ENCODE results near the gene SPSB2. TPM values are rescaled to one million over a fixed set of nuclear protein-coding genes. Genes with fewer than 3 reads are reported as not detected.

Gene SPSB2
- total RNA-seq, 2 donors from 2014 or later: 34.6 to 36.5 TPM

DNA sequence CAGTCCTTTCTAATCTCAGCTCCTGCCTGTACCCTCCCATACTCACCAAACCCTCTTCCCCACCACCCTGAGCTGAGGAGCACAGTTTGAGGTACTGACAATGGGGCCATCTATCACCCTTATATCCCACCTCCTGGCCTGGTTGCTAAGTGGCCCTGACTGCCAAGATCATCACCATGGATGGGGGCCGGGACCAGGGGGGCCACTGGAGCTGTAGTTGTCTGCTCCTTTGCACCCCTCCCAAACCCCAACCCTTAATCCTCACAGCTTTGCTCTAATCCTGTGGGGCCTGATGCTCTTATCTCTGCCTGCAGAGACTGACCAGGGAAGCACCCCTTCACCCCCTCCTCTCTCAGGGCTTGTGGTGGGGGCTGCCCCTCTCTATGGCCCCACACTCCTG, 32.8 kb downstream of the SPSB2 start:
- no peaks in the 10 kb centered on the region for H3K27me3 ChIP-seq (ENCODE audit: control insufficient read depth, insufficient read depth, low read length, poor library complexity, severe bottlenecking)
- Mint-ChIP-seq H3K27ac (peak overlapping the region; percentile 15), H3K4me3 (no peak overlapping the region), H3K4me1 (peaks cover 36% of the 10 kb centered on the region), H3K9me3 (no peaks in the 10 kb centered on the region), H3K36me3 (ENCODE audit: low read depth) (peaks cover 54% of the 10 kb centered on the region), H3K27me3 (ENCODE audit: insufficient read depth) (peaks cover 13% of the 10 kb centered on the region)
- H3K27ac ChIP-seq (ENCODE audit: low read depth, low read length): peak overlapping the region; percentile 80
- 93% methylated on average over 1 of the region's 1 CpG; no CpG with 5 or more reads in 1 of the 2 experiments for WGBS, 2 experiments (ENCODE audit: insufficient coverage in 1 of 2, insufficient read length in 1 of 2)
- H3K4me1 ChIP-seq (ENCODE audit: control insufficient read depth, insufficient read depth, low read length): peaks cover 4% of the 10 kb centered on the region
- H3K36me3 ChIP-seq (ENCODE audit: control insufficient read depth, insufficient read depth, low read length): peaks cover 60% of the 10 kb centered on the region
- H3K9ac ChIP-seq (ENCODE audit: extremely low read depth, low read length, poor library complexity, severe bottlenecking): no peak overlapping the region
- no peak for TF ChIP-seq CTCF (conservative IDR thresholded peaks at IDR 0.05)
- DNase-seq: no peak
- no peaks in the 10 kb centered on the region for H3K9me3 ChIP-seq (ENCODE audit: control insufficient read depth, low read length)
- H3K4me3 ChIP-seq (ENCODE audit: low read length): no peak overlapping the region

DNA sequence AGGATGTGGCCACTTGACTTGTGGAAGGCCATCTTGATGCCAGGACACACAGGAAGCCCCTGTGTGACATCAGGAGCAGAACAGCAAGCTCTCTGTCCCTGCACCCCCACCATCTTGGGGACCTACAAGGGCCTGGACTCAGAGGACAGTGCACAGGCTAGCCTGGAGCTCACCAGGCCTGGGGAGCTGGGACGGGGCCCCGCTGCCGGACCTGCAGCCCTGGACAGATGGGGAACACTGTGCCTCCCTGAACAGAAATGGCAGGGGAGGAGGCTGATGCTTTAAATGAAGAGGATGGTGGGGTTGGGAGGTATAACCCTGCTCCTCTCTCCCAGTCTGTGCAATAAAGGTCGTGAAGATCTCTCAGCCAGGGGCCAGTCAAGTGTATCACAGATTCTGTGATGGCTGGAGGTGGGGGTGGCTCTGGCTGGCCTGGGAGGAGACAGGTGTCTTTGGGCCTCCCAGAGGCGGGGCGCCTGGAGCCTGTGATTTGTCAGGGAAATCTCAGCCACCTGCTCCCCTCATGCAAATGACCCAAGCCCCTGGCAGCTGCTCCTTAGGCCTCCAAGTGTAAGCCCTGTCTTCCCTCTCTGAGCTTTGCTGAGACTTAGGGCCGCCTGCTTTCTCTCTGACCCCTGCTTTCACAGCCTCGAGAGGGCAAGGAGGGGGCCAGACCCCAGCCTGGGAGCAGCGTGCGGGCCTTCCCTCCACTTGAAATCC, 33.5 kb downstream of the SPSB2 start:
- peaks cover 51% of the 10 kb centered on the region for H3K36me3 Mint-ChIP-seq (ENCODE audit: low read depth)
- H3K36me3 ChIP-seq (ENCODE audit: control insufficient read depth, insufficient read depth, low read length): peaks cover 53% of the 10 kb centered on the region
- no peaks in the 10 kb centered on the region for H3K27me3 ChIP-seq (ENCODE audit: control insufficient read depth, insufficient read depth, low read length, poor library complexity, severe bottlenecking)
- peaks cover 13% of the 10 kb centered on the region for H3K27me3 Mint-ChIP-seq (ENCODE audit: insufficient read depth)
- H3K4me1 Mint-ChIP-seq: peaks cover 36% of the 10 kb centered on the region
- H3K27ac ChIP-seq (ENCODE audit: low read depth, low read length): peak overlapping the region; percentile 80
- no peak overlapping the region for H3K4me3 ChIP-seq (ENCODE audit: low read length)
- 79 to 83% methylated on average over 3 to 10 of the region's 10 CpGs for WGBS, 2 experiments (ENCODE audit: insufficient coverage in 1 of 2, insufficient read length in 1 of 2)
- TF ChIP-seq CTCF (conservative IDR thresholded peaks at IDR 0.05): no peak
- H3K4me1 ChIP-seq (ENCODE audit: control insufficient read depth, insufficient read depth, low read length): peaks cover 4% of the 10 kb centered on the region
- H3K4me3 Mint-ChIP-seq: no peak overlapping the region
- peak; percentile 87 for DNase-seq
- H3K9me3 Mint-ChIP-seq: no peaks in the 10 kb centered on the region
- H3K27ac Mint-ChIP-seq: peak overlapping the region; percentile 15
- no peaks in the 10 kb centered on the region for H3K9me3 ChIP-seq (ENCODE audit: control insufficient read depth, low read length)
- H3K9ac ChIP-seq (ENCODE audit: extremely low read depth, low read length, poor library complexity, severe bottlenecking): no peak overlapping the region

DNA sequence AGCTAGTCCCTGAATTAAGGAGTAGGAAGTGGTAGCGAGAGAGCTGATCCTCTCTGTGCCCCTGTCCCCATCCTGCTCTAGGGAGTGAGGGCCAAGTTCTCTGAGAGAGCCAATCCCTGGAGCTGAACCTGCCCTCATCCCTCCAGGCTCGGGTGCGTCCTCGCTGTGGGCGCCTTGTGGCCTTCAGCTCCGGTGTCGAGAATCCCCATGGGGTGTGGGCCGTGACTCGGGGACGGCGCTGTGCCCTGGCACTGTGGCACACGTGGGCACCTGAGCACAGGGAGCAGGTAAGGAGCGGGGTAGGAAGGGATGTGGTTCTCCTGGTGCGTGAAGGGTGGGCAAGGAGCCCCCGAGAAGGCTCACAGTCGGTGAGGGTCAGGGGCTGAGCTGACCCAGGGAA, 34.2 kb downstream of the SPSB2 start:
- Histone ChIP-seq H3K27me3 (ENCODE audit: control insufficient read depth, insufficient read depth, low read length, poor library complexity, severe bottlenecking) (no peaks in the 10 kb centered on the region), H3K9ac (ENCODE audit: extremely low read depth, low read length, poor library complexity, severe bottlenecking) (no peak overlapping the region), H3K36me3 (ENCODE audit: control insufficient read depth, insufficient read depth, low read length) (peaks cover 53% of the 10 kb centered on the region), H3K9me3 (ENCODE audit: control insufficient read depth, low read length) (no peaks in the 10 kb centered on the region), H3K27ac (ENCODE audit: low read depth, low read length) (no peak overlapping the region), H3K4me1 (ENCODE audit: control insufficient read depth, insufficient read depth, low read length) (peaks cover 4% of the 10 kb centered on the region), H3K4me3 (ENCODE audit: low read length) (no peak overlapping the region)
- peaks cover 13% of the 10 kb centered on the region for H3K27me3 Mint-ChIP-seq (ENCODE audit: insufficient read depth)
- no peak overlapping the region for H3K27ac Mint-ChIP-seq
- H3K4me1 Mint-ChIP-seq: peaks cover 36% of the 10 kb centered on the region
- H3K36me3 Mint-ChIP-seq (ENCODE audit: low read depth): peaks cover 53% of the 10 kb centered on the region
- 93 to 94% methylated on average over 7 to 16 of the region's 16 CpGs for WGBS, 2 experiments (ENCODE audit: insufficient coverage in 1 of 2, insufficient read length in 1 of 2)
- no peaks in the 10 kb centered on the region for H3K9me3 Mint-ChIP-seq
- no peak for DNase-seq
- TF ChIP-seq CTCF (conservative IDR thresholded peaks at IDR 0.05): no peak
- H3K4me3 Mint-ChIP-seq: no peak overlapping the region

Measured in endodermal cell (in vitro differentiated cells).